HL-60/S4 treated with phorbol 12-myristate 13-acetate at 8.2 ng/mL for 4 days and 3 days (cell line): ENCODE measurements around the gene SFT2D3.

ENCODE experiments used
- in situ Hi-C: fragments of 300-500 bp; cut with MboI; formaldehyde crosslinking; loops from 2 replicates; pipeline ENCODE4 v1.15.0; 2022; ENCODE audit warnings: low sequenced_read_pairs

Gene SFT2D3

DNA sequence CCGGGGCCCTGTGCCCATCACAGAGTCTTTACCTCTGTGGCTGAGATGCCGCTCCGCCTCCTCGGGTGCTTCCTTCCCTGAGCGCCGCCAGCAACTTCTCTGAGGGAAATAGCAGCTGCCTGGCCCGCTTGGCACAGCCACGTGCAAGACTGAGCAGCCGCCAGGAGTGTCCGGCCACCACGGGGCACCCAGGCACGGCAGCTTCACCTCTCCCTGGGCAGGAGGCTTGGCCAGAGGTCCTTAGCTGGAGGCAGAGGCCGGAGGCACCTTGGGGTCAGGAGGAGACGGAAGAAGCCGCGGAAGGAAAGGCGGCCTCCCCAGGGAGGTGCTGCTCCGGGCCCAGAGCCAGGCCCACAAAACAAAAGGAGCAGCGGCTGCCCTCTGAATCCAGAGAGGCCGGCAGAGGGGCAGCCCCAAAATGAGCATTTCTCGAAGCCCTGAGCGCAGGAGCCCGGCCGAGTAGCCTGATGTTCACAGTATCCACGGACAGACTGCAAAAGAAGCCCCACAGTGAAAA, 20.0 kb upstream of the SFT2D3 start:
- in situ Hi-C loops: no loop called here

DNA sequence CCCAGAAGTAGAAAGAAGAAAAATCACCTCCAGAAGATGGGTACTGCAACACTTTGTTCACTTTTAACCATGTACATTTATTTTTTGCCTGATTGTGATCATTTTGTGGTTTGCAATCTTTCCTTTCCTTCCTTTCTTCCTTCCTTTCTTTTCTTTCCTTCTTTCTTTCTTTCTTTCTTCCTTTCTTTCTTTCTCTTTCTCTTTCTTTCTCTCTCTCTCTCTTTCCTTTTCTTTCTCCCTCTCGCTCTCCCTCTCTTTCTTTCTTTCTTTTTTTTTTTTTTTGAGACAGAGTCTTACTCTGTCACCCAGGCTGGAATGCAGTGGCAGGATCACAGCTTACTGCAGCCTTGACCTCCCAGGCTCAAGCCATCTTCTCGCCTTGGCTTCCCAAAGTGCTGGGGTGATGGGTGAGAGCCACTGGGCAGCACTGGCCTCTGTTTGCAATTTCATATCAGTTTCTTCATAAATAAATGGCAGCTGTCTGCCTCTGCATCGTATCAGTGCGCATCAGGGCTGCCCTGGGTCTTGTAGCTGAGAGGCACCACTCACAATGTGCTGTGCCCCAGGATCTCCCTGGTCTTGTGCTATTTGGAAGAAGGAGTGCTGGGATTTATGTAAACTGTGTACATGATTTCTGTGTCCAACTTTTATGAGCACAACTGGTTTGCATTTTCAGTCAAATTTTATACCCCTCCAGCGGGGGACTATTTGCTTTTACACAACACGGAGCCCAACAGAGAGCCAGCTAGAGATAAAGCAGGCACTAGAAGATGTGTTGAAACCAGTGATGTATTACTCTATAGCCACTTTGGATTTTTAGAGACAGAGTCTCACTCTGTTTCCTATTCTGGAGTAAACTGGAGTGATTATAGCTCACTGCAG, 19.1 kb upstream of the SFT2D3 start:
- in situ Hi-C loops: no loop called here

DNA sequence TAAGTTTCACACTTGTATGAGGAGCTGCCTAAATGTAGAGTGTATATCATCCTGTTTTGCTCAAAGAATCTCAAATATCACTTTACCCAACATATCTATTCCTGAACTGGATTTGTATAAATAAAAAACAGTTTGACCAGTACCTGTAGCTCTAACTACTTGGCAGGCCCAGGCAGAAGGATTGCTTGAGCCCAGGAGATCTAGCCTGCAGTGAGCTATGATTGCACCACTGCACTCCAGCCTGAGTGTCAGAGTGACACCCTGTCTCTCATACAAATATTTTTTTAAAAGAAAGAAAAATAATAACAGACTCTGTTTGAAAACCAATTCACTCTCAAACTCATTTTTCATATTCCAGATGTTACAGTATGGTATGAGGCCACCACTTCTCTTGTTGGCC, 18.2 kb upstream of the SFT2D3 start:
- in situ Hi-C loops: no loop called here

DNA sequence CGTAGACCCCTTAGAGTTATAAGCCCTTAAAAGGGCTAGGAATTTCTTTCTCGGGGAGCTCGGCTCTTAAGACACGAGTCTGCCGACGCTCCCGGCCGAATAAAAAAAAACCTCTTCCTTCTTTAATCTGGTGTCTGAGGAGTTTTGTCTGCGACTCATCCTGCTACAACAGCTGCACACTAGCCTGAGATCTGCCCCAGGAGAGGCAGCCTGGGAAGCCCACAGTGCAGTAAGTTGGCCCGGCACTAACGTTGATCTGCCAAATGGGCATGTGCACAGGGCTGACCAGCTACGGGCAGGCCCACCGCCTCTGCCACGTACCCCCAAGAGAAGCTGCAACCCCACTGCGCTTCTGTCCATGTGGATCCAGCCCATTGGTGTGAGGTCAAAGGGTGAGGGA, 17.5 kb upstream of the SFT2D3 start:
- in situ Hi-C loops: no loop called here

DNA sequence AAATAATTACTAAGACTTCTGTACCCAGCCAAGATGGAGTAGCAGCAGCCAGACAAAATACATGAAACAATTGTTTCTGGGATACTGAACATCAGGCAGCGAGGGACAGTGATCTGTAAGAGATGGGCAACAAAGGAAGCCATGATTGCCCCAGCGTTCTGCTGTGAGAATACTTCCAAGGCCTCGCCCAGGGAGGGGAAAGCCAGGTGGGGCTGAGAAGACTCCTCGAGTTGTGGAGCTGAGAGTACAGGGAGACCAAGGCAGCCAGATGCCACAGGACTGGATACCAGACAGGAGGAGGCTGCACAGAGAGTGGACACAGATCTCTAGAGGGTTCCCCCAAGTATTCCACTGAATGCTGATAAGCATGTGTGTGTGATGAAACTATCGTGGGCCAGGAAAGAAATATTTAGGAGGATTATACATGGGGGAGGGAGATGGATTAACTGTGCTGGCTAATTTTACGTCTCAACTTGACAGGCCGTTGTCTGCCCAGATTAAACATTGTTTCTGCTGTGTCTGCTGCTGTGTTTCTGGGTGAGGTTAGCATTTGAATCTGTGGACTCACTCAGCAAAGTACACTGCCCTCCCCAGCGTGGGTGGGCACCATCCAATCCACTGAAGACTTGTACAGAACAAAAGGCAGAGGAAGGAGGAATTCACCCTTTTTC, 15.8 kb upstream of the SFT2D3 start:
- in situ Hi-C loops: no loop called here

DNA sequence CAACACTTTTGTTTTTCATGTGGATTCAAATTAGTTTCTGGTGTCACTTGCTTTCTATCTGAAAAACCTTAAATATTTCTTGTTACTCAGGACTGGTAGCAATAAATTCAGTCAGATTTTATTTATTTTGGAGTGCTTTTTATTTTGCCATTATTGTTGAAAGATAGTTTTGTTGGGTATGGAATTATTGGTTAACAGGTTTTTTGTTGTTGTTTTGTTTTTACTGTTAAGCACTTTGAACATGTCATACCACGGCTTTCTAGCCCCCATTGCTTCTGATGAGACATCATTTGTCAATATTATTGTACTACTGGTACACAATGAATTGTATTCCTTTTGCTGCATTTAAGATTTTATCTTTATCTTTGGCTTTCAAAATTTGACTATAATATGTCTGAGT, 12.9 kb upstream of the SFT2D3 start:
- in situ Hi-C loops: no loop called here

DNA sequence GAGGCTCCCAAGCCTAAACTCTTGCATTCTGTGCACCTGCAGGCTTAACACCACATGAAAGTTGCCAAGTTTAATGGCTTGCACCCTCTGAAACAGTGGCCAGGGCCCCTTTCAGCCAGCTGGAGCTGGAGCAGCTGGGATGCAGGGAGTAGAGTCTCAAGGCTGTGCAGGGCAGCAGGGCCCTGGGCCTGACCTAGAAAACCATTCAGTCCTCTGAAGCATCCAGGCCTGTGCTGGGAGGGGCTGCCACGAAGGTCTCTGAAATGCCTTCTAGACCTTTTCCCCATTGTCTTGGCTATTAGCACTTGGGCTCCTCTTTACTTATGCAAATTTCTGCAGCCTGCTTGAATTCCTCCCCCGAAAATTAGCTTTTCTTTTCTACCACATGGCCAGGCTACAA, 10.6 kb upstream of the SFT2D3 start:
- in situ Hi-C loops: no loop called here

DNA sequence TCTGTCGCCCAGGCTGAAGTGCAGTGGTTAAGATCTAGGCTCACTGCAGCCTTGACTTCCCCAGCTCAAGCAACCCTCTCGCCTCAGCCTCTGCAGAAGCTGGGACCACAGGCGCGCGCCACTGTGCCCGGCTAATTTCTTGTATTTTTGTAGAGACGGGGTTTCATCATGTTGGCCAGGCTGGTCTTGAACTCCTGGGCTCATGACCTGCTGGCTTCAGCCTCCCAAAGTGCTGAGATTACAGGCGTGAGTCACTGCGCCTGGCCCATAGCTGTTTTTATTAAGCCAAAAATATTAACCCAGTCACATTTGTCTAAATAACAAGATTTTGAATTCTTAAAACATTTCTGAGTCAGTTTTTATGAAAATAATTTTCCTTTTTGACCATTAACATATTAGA, 6.3 kb upstream of the SFT2D3 start:
- in situ Hi-C loops: no loop called here

DNA sequence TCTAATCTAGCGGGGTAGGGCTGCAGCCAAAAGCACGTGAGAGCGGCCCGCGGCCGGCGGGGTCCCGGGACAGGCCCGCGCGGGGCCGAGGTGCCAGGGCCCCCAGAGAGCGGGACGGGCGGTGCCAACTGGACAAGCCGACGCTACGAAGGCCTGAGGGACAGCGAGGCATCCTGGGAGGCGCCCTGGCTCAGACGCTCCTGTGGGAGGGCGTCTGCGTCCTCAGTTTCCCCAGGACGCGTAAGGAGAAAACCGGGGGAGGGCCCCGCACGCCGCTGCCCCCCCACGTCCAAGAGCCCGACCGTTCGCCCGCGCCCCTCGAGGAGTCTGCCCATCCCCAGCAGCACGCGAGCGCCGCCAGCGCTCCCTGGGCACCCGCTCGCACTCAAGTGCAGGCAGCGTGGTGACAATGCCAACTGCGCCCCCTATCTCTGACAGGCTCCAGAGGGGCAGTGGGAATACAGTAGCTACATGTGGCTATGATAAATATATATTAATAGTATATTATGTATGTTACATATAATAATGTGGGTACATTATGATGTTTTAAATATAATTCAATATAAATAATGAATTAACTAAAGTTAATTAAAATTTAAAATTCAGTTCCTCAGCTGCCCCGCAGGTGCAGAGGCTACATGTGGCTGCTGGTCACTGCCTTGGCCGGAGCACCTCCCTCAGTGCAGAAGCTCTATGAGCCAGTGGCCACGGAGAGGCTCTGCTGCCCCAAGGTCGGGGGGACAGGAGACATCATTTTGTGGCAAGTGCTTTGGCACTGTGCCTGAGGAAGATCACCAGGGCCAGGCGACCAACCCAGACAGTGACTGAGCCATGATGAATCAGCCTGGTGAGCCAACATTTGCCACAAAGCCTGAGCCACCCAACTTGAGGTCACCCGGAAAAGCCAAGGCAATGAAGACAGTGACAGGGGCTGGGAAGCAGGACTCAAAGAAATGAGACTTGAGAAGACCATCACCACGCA, 5.5 kb upstream of the SFT2D3 start:
- in situ Hi-C loops: no loop called here

DNA sequence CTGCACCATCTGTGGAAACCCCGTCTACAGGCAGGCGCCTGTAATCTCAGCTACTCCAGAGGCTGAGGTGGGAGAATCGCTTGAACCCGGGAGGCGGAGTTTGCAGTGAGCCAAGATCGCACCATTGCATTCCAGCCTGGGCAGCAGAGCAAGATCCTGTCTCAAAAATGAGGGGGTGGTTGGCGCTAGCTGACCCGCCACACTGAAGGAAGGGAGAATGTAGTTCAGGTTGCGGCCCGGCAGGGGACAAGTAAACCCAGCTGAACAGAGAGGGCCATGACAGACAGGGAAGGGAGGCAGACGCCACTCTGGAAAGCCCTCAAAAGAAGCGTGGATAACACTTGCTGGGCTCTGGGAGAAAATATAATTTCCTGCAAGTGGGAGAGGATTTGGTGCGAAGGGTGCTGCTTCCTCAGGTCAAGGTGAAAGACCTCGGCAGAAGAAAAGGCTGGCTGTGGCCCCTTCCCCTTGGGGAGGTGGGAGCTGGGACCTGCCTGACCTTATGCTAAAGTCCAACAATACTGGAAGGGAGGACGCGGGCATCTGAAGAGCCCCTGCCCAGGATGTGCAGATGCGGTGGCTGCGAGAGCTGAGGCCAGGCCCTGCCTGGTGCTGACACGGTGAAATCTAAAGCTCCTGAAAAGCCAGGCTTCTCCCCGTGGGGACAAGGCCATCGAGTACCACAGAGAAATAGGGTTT, 3.7 kb upstream of the SFT2D3 start:
- in situ Hi-C loops: no loop called here

DNA sequence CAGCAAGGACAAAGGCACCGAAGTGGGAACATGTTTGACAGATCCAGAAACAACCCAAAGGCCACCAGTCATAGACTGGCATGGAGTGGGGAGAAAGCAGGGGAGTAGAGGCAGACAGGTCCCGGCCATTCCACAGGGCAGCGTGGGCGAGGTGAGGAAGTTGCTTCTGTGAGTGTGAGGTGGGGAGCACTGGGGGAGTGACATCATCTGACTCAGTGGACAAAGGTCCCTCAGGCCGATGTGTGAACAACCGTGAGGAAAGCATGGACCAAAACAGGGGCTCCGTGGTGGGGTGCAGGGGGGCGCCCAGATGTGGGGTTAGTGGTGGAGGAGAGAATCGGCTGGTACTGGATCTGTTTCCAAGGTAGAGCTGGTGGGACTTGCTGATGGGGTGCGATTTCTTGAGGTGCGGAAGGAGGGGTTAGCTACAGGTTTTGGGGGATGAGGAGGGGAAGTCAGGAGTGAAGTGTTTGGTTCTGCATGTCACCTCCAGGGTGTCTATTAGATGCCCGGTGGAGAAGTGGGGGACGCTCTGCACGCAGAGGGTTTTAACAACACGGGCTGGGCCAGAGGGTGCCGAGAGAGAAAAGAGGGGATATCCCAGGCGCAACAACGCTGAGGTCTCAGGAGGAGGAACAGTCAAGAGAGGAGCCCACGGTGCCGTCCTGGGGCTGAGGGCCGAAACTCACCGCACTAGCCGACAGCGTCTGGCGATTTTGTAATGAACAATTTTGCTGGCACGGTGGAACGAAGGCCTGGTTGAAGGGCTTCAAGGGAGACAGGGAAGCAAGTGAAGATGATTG, 2.5 kb upstream of the SFT2D3 start:
- in situ Hi-C loops: no loop called here

DNA sequence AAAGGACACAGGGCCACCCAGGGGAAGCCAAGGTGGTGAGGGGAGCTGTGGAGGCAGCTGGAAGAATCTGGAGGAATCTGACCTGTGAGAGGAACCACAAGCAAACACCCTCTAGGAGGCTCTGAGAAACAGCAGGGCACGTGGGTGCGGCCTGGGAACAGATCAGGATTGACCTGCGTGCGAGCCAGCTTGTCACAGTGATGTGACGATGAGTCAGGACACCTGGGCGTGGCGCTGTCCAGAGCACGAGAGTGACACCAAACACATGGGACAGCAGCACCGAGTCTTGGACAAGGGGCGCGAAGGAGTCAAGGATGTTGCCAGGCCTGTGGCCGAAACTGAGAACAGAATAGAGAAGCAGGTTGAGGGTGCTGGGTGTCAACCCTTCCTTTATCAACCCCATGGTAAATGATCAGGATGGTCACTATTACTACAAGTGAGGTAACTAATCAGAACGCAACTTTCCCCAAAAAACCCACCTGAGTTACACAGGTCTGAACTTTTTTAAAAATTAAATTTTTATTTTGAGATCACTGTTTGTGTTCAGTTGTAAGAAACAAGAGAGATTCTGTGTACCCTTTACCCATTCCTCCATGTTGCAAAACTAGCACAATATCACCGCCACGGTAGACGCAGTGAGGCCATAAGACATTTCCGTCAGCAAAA, 637 bp upstream of the SFT2D3 start:
- in situ Hi-C loops: no loop called here

DNA sequence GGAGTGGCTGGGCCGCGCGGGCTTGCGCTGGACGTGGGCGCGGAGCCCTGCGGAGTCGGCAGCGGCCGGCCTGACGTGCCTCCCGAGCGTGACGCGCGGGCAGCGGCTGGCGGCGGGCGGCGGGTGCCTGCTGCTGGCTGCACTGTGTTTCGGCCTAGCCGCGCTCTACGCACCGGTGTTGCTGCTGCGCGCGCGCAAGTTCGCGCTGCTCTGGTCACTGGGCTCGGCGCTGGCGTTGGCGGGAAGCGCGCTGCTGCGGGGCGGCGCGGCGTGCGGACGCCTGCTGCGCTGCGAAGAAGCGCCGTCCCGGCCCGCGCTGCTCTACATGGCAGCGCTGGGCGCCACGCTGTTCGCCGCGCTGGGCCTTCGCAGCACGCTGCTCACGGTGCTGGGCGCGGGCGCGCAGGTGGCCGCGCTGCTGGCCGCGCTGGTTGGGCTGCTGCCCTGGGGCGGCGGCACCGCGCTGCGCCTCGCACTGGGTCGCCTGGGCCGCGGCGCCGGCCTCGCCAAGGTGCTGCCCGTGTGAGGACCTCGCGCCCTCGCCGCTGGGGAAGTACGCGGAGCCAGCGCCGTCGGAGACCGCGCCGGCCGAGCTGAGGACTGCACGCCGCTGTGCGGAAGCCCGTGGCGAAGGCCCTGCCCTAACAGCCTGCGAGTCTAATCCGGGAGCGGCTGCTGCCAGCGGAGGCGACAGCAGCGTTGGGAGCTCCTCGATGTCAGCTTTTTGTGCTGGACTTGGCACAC, 526 bp downstream of the SFT2D3 start:
- in situ Hi-C loops: no loop called here

DNA sequence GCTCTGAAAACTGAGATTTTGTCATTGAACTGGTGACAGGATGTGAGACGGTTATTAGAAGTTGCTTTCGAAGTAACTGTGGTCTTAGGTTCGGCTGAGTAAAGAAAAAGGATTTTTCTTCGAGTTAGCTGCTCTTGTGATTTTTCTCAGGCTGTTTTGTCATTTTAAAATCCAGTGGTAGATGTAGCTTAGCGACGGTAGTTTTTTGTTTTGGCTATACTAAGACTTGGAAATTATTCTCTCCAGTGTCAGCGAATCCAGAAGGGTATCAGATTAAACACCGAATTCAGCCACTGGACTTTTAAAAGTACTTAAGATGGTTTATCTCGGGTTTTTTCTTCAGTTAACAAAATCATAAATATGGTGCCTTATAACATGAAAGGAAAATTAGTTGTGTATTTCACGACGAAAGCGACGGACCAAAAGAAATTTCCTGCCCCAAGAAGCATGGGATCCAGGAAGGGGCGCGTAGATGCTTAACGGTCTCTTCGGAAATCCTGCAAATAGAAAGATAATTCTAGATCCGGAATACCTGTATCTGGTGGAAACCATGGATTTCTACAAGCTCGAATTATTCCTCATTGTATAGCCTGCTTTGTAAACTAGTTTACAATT, 1.2 kb downstream of the SFT2D3 start:
- in situ Hi-C loops: no loop called here

DNA sequence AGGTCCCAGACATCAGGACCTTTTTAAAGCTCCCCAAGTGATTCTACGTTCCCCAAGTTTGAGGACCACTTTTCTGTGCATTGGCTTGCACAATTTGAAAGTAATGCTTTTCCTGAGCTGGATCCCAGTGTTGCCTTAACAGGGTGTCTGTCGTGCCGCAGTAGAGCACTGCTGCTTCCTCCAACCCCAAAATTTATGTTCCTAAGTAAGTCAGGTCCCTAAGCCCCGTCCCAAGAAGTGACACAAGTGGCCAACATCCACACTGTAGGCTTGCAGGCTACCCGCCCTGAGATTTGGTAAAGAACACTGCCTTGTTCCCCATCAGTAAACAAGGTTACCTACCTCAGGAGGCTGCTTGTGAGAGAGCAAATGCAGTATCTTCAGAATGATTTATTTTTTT, 2.0 kb downstream of the SFT2D3 start:
- in situ Hi-C loops: no loop called here

DNA sequence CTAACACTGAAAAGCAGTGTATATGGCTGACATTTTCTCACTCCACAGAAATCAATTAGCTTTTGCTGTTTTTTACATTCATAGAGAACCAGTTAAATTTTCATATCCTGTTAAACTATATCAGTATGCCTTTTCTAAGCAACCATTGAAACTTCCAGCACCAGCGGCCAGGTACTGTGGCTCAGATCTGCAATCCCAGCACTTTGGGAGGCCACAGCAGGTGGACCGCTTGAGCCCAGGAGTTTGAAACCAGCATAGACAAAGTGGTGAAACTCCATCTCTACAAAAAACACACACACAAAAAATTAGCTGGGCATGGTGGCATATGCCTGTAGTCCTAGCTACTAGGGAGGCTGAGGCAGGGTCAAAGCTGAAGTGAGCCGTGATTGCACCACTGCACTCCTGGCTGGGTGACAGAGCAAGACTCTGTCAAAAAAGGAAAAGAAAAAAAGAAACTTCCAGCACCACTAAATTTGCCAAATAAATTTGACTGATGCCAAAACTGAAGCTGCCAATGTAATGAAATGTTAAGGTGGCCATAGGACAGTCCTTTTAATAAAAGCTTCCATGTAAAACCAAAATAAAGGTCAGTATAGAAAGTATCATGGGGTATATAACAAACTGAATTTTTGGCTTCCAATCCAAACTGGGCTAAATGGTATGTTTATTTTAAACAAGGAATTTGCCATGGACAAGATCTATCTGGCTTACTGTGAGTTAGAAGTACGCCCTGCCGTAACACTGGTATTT, 3.5 kb downstream of the SFT2D3 start:
- in situ Hi-C loops: no loop called here

DNA sequence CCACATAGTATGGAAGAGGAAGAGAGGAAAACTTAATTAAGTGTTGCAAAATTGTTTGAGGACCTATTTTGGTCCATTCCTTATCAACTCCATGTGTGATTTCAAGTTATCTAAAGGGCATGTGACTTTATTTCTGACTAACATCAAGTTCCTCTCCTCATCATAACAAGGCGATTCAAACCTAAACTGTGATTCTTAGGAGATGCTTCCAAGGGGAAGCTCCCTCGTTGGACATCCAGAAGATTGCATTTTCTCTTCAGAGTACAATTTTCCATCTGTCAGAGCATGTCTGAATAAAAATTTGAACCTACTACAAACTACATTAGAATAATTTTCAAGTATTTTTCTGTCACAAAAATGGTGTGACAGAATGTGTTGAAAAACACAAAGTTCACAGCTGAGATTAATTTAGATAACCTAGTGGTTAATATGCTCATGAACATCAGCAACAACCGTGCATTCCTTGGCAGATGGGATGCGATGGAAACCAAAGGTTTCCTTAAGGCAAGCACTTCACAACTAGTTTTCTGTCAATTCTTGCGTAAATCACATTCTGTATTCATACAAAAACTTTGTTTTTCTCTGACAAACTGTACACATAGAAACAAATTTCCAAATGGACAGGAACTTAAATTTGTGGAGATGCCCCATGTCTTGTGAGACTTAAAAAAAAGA, 4.2 kb downstream of the SFT2D3 start:
- in situ Hi-C loops: no loop called here
